ENCODE data around the gene SMPDL3A. TPM values are rescaled to one million over a fixed set of nuclear protein-coding genes. Genes with fewer than 3 reads are reported as not detected.

Gene SMPDL3A, protein sequence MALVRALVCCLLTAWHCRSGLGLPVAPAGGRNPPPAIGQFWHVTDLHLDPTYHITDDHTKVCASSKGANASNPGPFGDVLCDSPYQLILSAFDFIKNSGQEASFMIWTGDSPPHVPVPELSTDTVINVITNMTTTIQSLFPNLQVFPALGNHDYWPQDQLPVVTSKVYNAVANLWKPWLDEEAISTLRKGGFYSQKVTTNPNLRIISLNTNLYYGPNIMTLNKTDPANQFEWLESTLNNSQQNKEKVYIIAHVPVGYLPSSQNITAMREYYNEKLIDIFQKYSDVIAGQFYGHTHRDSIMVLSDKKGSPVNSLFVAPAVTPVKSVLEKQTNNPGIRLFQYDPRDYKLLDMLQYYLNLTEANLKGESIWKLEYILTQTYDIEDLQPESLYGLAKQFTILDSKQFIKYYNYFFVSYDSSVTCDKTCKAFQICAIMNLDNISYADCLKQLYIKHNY
- 5.7 and 7.3 TPM in 2 replicates for total RNA-seq

DNA sequence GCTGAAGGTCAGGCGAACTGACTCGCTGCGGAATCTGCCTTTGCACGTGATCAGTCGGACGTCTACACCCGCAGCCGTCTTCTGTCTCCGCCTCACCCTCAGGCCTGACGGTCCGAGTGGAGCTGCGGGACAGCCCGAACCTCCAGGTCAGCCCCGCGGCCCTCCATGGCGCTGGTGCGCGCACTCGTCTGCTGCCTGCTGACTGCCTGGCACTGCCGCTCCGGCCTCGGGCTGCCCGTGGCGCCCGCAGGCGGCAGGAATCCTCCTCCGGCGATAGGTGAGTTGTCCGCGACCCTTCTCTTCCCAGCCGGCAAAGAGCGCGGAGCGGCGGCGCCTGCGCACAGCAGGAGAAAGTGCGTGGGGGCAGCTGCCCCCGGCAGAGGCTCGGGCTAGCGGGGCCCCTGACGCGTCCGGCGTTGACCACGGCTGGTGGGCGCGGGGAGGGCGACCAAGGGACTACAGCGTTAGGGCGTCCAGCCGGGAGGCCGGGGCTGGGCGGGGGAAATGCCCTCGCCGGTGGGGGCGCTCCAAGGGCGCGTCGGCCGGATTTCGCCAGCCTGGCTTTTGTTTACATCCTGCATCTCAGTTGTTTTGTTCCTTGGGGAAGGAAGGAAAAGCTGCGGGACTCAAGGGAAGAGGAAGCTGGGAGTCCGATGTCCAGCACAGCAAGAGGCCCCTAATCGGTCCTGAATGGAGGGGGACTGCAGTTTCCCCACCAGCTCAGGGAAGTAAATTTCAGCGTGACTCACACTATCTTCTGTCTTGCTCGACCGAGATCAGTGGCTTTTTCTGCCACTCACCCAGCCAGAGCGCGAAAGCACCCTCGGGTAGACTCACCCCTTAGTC is at the start of gene SMPDL3A:
SMPDL3A (plus strand) TSS at position 77 of the 846 bp plus-strand sequence; CDS start at position 166, 89 bp downstream.

DNA sequence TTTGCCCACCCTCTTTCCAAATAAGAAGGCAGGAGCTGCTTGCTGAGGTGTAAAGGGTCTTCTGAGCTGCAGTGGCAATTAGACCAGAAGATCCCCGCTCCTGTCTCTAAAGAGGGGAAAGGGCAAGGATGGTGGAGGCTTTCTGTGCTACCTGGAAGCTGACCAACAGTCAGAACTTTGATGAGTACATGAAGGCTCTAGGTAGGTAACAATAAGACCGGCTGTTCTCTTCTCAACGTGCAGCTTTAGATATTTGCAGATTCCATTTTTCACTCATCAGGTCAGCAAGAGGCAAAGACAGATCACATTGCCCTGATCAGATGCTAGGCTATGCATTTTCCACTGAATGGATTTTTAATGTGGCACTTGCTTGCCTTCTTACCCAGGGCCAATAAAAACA is 9.4 kb upstream of the SMPDL3A start, which contains the start of gene FABP7:
FABP7 (plus strand) TSS at position 50 of the 400 bp plus-strand sequence; CDS start at position 129, 79 bp downstream.

Small RNA genes within 50 kb of the gene (small RNA-seq; reads per million reads assigned to genes)
- not detected for gene RN7SL564P

Other genes starting within 250 kb of the SMPDL3A start
- 0.22 TPM in 1 of 2 replicates, not detected in the other for gene PKIB, start 178.9 kb upstream of the SMPDL3A start, total RNA-seq
- not detected in 2 replicates for gene FABP7, start 9.5 kb upstream of the SMPDL3A start, total RNA-seq
- not detected in 2 replicates for gene CLVS2, start 207.0 kb downstream of the SMPDL3A start, total RNA-seq